Measurements from ENCODE around the gene DAPK3.

- TF ChIP-seq CTCF (IDR thresholded peaks at IDR 0.05; ENCODE audit: low read depth, low read length, poor library complexity, severe bottlenecking) (no peak), EZH2phosphoT487 (IDR thresholded peaks at IDR 0.05; ENCODE audit: borderline replicate concordance, low read length) (no peak)
Measured at GRCh38 chr19:3983936-3984583, 13.2 kb upstream of the DAPK3 start.

Measured in DOHH2 (cell line).